ENCODE data around the gene CHST11. TPM values are rescaled to one million over a fixed set of nuclear protein-coding genes. Genes with fewer than 3 reads are reported as not detected.

CHST11 gene
- total RNA-seq, 3 donors from 2014 or later, result 12.5 to 16.4 (median 15.5) TPM

DNA sequence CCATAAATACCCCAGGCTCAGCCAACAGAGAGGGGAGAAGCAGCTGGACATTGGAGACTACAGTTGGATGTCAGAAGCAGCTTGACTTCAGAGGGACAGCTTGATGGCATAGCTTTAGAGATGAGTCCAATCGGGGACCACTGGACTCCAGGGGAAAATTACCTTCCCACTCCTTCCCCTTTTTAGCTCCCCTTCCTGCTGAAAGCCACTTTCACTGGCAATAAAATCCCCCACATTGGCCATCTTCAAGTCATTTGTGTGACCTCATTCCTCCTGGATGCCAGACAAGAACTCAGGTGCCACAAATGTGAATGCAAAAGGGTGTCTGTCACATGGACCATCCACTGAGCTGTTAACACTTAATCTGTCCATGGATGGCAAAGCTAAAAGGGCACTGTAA is 184.2 kb downstream of the CHST11 start:
- Histone ChIP-seq H3K4me3 (no peak overlapping the region), H3K27me3 (no peaks in the 10 kb centered on the region), H3K9me3 (peaks cover 4 to 6% of the 10 kb centered on the region in 2 donors), H3K36me3 (no peaks in the 10 kb centered on the region), H3K4me1 (no peaks in the 10 kb centered on the region), H3K27ac (no peak overlapping the region)
- intact Hi-C loops (cut with DNase I; ENCODE audit: low total_unique reads), result no loop called here
- TF ChIP-seq POLR2AphosphoS5 (IDR thresholded peaks at IDR 0.05) (no peak), CTCF (IDR thresholded peaks at IDR 0.05) (no peak), POLR2A (IDR thresholded peaks at IDR 0.05) (no peak)
- no peak for DNase-seq (ENCODE audit: low spot score in 2 of 2)

DNA sequence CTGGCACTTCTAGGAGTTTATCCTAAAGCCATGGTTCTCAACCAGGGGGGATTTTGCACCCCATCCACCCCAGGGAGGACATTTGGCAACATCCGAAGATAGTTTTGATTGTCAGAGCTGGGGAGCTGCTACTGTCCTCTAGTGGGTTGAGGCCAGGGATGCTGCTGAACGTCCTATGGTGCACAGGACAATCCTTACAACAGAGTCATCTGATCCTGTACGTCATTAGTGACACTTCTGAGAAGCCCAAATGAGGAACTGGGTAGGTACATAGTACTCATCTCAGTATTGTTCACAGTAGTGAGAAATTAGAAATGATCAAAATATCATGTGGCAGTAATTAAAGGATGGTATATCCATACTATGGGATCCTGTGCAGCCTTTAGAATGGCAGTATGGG is 185.1 kb downstream of the CHST11 start:
- H3K27me3 ChIP-seq, result no peaks in the 10 kb centered on the region
- no peaks in the 10 kb centered on the region for H3K36me3 ChIP-seq
- no peak overlapping the region for H3K27ac ChIP-seq
- no peak overlapping the region for H3K4me3 ChIP-seq
- intact Hi-C loops (cut with DNase I; ENCODE audit: low total_unique reads), result no loop called here
- no peak for DNase-seq (ENCODE audit: low spot score in 2 of 2)
- peaks cover 4 to 6% of the 10 kb centered on the region in 2 donors for H3K9me3 ChIP-seq
- no peak for TF ChIP-seq POLR2AphosphoS5 (IDR thresholded peaks at IDR 0.05)
- no peak for TF ChIP-seq CTCF (IDR thresholded peaks at IDR 0.05)
- TF ChIP-seq POLR2A (IDR thresholded peaks at IDR 0.05), result no peak
- no peaks in the 10 kb centered on the region for H3K4me1 ChIP-seq

- intact Hi-C loops (cut with DNase I; ENCODE audit: low total_unique reads), result no loop called here
- no peak for TF ChIP-seq CTCF (IDR thresholded peaks at IDR 0.05)
- TF ChIP-seq POLR2AphosphoS5 (IDR thresholded peaks at IDR 0.05), result no peak
- TF ChIP-seq POLR2A (IDR thresholded peaks at IDR 0.05), result no peak
- Histone ChIP-seq H3K27ac (no peak overlapping the region), H3K27me3 (no peaks in the 10 kb centered on the region), H3K36me3 (no peaks in the 10 kb centered on the region), H3K4me3 (no peak overlapping the region), H3K4me1 (no peaks in the 10 kb centered on the region), H3K9me3 (peaks cover 4 to 6% of the 10 kb centered on the region in 2 donors)
- DNase-seq (ENCODE audit: low spot score in 2 of 2), result no peak
Observed at GRCh38 chr12:104643093-104643818, 186.5 kb downstream of the CHST11 start.

DNA sequence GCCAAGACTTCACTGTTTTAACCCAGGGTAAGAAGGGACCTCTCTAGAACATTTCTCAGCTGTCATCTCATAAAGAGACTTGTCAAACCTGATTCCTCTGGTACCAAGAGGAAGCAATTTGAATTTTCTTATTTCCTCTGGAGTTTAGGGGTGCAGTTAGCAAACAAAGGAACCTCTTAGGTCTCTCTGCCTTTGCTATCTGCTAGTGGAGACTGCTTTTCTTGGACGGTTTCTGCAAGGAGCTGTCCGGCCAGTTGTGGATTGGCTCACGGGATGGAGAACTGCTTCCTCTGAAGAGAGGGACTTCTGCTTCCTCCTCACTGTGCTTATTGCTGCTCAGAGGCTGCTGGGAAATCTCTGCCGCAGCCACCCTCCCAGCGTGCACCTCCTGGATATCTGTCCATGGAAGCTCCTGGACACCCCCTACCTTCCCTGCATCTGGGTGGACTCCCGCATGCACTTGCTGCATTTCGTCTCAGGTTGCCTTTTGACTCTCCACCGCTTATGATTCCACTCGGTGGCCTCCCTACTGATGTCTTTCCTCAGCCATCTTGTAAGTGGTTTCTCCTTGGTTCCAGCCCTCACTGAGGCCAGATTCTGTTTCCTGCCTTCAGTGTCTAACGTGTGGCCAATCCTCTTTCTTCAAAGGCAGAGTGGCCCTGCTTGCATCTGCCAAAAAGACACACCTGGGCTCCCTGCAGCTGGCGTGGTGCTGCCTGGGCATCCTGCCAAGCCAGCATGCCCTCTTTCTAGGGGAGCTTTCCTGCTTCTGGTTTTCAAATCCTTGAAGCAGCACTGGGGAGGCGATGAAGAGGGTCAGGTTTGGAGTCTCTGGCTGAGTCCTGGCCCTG is 187.3 kb downstream of the CHST11 start:
- no peaks in the 10 kb centered on the region for H3K36me3 ChIP-seq
- no peak for DNase-seq (ENCODE audit: low spot score in 2 of 2)
- H3K9me3 ChIP-seq, result peaks cover 4 to 6% of the 10 kb centered on the region in 2 donors
- no peak overlapping the region for H3K27ac ChIP-seq
- TF ChIP-seq CTCF (IDR thresholded peaks at IDR 0.05) (no peak), POLR2AphosphoS5 (IDR thresholded peaks at IDR 0.05) (no peak), POLR2A (IDR thresholded peaks at IDR 0.05) (no peak)
- H3K4me3 ChIP-seq, result no peak overlapping the region
- no peaks in the 10 kb centered on the region for H3K4me1 ChIP-seq
- intact Hi-C loops (cut with DNase I; ENCODE audit: low total_unique reads), result no loop called here
- H3K27me3 ChIP-seq, result no peaks in the 10 kb centered on the region

DNA sequence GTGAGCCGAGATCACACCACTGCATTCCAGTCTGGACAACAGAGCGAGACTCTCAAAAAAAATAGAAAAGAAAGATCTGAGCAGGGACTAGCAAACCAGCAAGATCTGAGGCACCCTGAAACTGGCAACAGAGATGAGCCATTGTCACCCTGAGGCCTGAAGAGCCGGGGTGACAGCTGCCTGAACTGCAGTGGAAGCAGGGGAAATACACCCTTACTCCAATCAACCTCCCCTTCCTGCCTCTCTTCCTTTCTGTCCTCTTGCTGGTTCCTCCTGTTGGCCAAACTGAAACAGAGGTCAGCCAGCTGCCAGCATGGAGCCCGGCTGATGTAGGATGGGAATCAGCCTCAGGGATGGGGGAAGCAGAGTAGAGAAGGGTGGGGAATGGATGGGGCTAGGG is 192.0 kb downstream of the CHST11 start:
- H3K27me3 ChIP-seq, result no peaks in the 10 kb centered on the region
- H3K4me1 ChIP-seq, result no peaks in the 10 kb centered on the region

More for the DNA sequence above, 192.0 kb downstream of the CHST11 start:
- no peaks in the 10 kb centered on the region for H3K36me3 ChIP-seq
- TF ChIP-seq CTCF (IDR thresholded peaks at IDR 0.05) (no peak), POLR2A (IDR thresholded peaks at IDR 0.05) (no peak), POLR2AphosphoS5 (IDR thresholded peaks at IDR 0.05) (no peak)
- no peak overlapping the region for H3K4me3 ChIP-seq
- intact Hi-C loops (cut with DNase I; ENCODE audit: low total_unique reads), result no loop called here
- H3K9me3 ChIP-seq, result no peaks in the 10 kb centered on the region
- DNase-seq (ENCODE audit: low spot score in 2 of 2), result no peak
- no peak overlapping the region for H3K27ac ChIP-seq

Data from breast epithelium (tissue), 4 donors.